ENCODE measurements around the gene WNT4.

DNA sequence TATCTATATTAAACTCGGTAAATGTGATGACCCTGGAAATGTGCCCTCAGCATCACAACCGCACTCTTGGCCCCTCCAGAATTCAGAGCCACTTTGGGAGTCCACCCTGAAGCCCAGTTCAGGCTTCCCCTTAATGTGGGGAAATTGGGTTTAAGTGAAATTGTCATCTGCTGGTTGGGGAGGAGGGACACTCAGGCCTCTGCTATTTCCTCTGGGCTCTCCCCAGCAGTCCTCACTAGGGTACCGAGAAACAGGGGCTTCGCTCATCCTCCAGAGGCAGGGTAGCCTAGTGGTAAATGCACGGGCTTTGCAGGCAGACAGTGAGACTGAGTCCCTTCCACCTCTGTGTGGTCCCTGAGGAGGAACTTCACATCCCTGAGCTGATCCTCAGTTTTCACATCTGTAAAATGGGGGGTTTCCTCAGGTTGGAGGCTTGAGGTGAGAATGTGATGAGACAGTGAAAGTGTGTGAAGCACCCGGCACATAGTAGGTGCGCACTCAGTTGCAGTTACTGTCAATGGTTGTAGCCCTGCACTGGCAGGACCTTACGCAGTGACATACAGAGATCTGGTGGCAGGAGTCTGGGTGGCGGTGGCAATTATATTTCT lies 14.6 kb upstream of the WNT4 start:
- no peak for TF ChIP-seq EP300 (IDR thresholded peaks at IDR 0.05)
- TF ChIP-seq, protein P1, sequence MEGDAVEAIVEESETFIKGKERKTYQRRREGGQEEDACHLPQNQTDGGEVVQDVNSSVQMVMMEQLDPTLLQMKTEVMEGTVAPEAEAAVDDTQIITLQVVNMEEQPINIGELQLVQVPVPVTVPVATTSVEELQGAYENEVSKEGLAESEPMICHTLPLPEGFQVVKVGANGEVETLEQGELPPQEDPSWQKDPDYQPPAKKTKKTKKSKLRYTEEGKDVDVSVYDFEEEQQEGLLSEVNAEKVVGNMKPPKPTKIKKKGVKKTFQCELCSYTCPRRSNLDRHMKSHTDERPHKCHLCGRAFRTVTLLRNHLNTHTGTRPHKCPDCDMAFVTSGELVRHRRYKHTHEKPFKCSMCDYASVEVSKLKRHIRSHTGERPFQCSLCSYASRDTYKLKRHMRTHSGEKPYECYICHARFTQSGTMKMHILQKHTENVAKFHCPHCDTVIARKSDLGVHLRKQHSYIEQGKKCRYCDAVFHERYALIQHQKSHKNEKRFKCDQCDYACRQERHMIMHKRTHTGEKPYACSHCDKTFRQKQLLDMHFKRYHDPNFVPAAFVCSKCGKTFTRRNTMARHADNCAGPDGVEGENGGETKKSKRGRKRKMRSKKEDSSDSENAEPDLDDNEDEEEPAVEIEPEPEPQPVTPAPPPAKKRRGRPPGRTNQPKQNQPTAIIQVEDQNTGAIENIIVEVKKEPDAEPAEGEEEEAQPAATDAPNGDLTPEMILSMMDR (IDR thresholded peaks at IDR 0.05) = no peak
- TF ChIP-seq POLR2AphosphoS5 (IDR thresholded peaks at IDR 0.05) = no peak
- no peak for TF ChIP-seq POLR2A (IDR thresholded peaks at IDR 0.05; ENCODE audit: low read depth)

Measured in esophagus muscularis mucosa (tissue), 4 donors.